Hepatocyte (in vitro differentiated cells): ENCODE results near the gene PILRB.

Experiments used
- CTCF ChIP-seq: fragments of 200-600 bp; sonication (generic); IDR thresholded peaks from 2 replicates; pipeline ENCODE4 v1.5.1; 2016; ENCODE audit warnings: antibody characterized with exemption, mild to moderate bottlenecking; ENCODE audit not compliant: poor library complexity
- EZH2 ChIP-seq: fragments of 200-600 bp; sonication (generic); IDR thresholded peaks from 2 replicates; pipeline ENCODE4 v1.6.1; 2016; ENCODE audit warnings: antibody characterized with exemption, mild to moderate bottlenecking, borderline replicate concordance

GRCh38 chr7:100374601-100375000, 16.7 kb downstream of the PILRB start:
- no peak for TF ChIP-seq CTCF
- TF ChIP-seq EZH2, result no peak
